GM12878 (cell line): ENCODE data around the gene DIABLO.

Experiments
- CREB1 ChIP-seq: IDR thresholded peaks from 2 replicates; pipeline ENCODE4 v1.6.1; 2012; ENCODE audit warnings: low read depth, mild to moderate bottlenecking, inconsistent platforms
- ETV6 ChIP-seq, 2 experiments: fragments of 450-650 bp in 1 of 2; IDR thresholded peaks in 1 of 2; conservative IDR thresholded peaks in 1 of 2; 2 replicates each; pipeline ENCODE4 v1.6.1; 2014; ENCODE audit warnings: antibody characterized with exemption in 1 of 2, borderline replicate concordance in 1 of 2, low read depth in 1 of 2, mild to moderate bottlenecking in 1 of 2, moderate library complexity in 1 of 2
- FOXM1 ChIP-seq: IDR thresholded peaks from 2 replicates; pipeline ENCODE4 v1.6.1; 2012; ENCODE audit warnings: low read depth, mild to moderate bottlenecking, inconsistent platforms, low read length, moderate library complexity
- NBN ChIP-seq: fragments of 450-650 bp; IDR thresholded peaks from 2 replicates; pipeline ENCODE4 v1.6.1; 2016
- POLR2A ChIP-seq: IDR thresholded peaks from 2 replicates; pipeline ENCODE4 v1.6.1; 2011; ENCODE audit warnings: low read depth, mild to moderate bottlenecking, low read length
- RAD21 ChIP-seq: IDR thresholded peaks from 2 replicates; pipeline ENCODE4 v1.6.1; 2011; ENCODE audit warnings: mild to moderate bottlenecking, low read depth, low read length, moderate library complexity; ENCODE audit not compliant: insufficient read depth
- TARDBP ChIP-seq: IDR thresholded peaks from 2 replicates; pipeline ENCODE4 v1.6.1; 2016; ENCODE audit warnings: borderline replicate concordance
- TBL1XR1 ChIP-seq: IDR thresholded peaks from 2 replicates; pipeline ENCODE4 v1.6.1; 2012; ENCODE audit warnings: low read depth, low read length, improper control_type of control experiment
- TF ChIP-seq, protein P1 (sequence below), 3 experiments: IDR thresholded peaks in 2 of 3; conservative IDR thresholded peaks in 1 of 3; 2 replicates each; pipeline ENCODE4 v1.5.1; 2011; ENCODE audit warnings: low read depth in 3 of 3, low read length in 3 of 3, mild to moderate bottlenecking in 3 of 3, control low read depth in 2 of 3, moderate library complexity in 2 of 3, inconsistent platforms in 1 of 3, mixed read lengths in 1 of 3; ENCODE audit not compliant: control insufficient read depth in 2 of 3, insufficient read depth in 1 of 3; ENCODE audit errors: extremely low read depth in 1 of 3
- TF ChIP-seq, protein P2 (sequence below): IDR thresholded peaks from 2 replicates; pipeline ENCODE4 v1.6.1; 2011; ENCODE audit warnings: borderline replicate concordance, low read depth, mild to moderate bottlenecking, moderate library complexity, mixed read lengths, low read length; ENCODE audit not compliant: insufficient read depth; ENCODE audit errors: extremely low read length
- TF ChIP-seq, protein P3 (sequence below): IDR thresholded peaks from 2 replicates; pipeline ENCODE4 v1.6.1; 2012; ENCODE audit warnings: mild to moderate bottlenecking, low read depth, low read length
- TF ChIP-seq, protein P4 (sequence below): fragments of 450-650 bp; IDR thresholded peaks from 2 replicates; pipeline ENCODE4 v1.6.1; 2017; ENCODE audit warnings: mild to moderate bottlenecking

DNA sequence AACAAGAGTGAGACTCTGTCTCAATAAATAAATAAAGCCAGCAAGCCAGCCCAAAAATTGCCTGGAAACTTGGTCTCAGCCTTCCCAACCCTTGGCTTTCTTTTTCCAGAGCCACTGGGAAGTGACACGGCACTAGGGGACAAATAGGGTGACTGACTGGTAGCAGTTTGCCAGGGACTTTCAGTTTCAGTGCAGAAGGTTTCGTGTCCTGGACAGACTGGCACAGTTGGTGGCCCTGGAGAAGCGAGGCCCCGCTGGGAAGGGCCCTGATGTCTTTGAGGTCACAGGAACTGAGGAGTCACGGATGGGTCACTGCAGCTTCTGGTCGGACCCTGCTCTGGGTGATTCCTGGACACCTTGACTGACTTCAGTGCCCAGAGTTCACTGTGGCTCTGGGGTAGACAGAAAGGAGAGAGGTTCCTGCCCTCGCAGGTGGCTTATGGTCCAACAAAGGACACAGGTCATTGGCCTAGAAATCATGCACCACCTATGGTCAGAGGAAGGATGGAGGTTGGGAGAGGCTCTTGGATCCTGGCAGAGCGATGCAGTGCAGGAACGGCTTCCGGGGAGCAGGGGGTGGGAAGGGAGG lies 40.3 kb downstream of the DIABLO start:
- TF ChIP-seq TARDBP (no peak), POLR2A (no peak), TBL1XR1 (no peak), CREB1 (no peak), FOXM1 (no peak), ETV6 (conservative IDR thresholded peaks at IDR 0.05 in 1 of 2, IDR thresholded peaks at IDR 0.05 in 1 of 2; ENCODE audit: borderline replicate concordance in 1 of 2, low read depth in 1 of 2) (no peak), NBN (no peak), RAD21 (no peak)
- TF ChIP-seq, protein P1, sequence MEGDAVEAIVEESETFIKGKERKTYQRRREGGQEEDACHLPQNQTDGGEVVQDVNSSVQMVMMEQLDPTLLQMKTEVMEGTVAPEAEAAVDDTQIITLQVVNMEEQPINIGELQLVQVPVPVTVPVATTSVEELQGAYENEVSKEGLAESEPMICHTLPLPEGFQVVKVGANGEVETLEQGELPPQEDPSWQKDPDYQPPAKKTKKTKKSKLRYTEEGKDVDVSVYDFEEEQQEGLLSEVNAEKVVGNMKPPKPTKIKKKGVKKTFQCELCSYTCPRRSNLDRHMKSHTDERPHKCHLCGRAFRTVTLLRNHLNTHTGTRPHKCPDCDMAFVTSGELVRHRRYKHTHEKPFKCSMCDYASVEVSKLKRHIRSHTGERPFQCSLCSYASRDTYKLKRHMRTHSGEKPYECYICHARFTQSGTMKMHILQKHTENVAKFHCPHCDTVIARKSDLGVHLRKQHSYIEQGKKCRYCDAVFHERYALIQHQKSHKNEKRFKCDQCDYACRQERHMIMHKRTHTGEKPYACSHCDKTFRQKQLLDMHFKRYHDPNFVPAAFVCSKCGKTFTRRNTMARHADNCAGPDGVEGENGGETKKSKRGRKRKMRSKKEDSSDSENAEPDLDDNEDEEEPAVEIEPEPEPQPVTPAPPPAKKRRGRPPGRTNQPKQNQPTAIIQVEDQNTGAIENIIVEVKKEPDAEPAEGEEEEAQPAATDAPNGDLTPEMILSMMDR (IDR thresholded peaks at IDR 0.05 in 2 of 3, conservative IDR thresholded peaks at IDR 0.05 in 1 of 3; ENCODE audit: control insufficient read depth in 2 of 3, extremely low read depth in 1 of 3, insufficient read depth in 1 of 3, low read depth in 3 of 3, low read length in 3 of 3) = no peak
- TF ChIP-seq, protein P2, sequence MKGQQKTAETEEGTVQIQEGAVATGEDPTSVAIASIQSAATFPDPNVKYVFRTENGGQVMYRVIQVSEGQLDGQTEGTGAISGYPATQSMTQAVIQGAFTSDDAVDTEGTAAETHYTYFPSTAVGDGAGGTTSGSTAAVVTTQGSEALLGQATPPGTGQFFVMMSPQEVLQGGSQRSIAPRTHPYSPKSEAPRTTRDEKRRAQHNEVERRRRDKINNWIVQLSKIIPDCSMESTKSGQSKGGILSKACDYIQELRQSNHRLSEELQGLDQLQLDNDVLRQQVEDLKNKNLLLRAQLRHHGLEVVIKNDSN = no peak
- TF ChIP-seq, protein P3, sequence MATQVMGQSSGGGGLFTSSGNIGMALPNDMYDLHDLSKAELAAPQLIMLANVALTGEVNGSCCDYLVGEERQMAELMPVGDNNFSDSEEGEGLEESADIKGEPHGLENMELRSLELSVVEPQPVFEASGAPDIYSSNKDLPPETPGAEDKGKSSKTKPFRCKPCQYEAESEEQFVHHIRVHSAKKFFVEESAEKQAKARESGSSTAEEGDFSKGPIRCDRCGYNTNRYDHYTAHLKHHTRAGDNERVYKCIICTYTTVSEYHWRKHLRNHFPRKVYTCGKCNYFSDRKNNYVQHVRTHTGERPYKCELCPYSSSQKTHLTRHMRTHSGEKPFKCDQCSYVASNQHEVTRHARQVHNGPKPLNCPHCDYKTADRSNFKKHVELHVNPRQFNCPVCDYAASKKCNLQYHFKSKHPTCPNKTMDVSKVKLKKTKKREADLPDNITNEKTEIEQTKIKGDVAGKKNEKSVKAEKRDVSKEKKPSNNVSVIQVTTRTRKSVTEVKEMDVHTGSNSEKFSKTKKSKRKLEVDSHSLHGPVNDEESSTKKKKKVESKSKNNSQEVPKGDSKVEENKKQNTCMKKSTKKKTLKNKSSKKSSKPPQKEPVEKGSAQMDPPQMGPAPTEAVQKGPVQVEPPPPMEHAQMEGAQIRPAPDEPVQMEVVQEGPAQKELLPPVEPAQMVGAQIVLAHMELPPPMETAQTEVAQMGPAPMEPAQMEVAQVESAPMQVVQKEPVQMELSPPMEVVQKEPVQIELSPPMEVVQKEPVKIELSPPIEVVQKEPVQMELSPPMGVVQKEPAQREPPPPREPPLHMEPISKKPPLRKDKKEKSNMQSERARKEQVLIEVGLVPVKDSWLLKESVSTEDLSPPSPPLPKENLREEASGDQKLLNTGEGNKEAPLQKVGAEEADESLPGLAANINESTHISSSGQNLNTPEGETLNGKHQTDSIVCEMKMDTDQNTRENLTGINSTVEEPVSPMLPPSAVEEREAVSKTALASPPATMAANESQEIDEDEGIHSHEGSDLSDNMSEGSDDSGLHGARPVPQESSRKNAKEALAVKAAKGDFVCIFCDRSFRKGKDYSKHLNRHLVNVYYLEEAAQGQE = no peak
- TF ChIP-seq, protein P4, sequence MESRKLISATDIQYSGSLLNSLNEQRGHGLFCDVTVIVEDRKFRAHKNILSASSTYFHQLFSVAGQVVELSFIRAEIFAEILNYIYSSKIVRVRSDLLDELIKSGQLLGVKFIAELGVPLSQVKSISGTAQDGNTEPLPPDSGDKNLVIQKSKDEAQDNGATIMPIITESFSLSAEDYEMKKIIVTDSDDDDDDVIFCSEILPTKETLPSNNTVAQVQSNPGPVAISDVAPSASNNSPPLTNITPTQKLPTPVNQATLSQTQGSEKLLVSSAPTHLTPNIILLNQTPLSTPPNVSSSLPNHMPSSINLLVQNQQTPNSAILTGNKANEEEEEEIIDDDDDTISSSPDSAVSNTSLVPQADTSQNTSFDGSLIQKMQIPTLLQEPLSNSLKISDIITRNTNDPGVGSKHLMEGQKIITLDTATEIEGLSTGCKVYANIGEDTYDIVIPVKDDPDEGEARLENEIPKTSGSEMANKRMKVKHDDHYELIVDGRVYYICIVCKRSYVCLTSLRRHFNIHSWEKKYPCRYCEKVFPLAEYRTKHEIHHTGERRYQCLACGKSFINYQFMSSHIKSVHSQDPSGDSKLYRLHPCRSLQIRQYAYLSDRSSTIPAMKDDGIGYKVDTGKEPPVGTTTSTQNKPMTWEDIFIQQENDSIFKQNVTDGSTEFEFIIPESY = no peak
